ENCODE results near the gene TDRD3.
A peak's percentile ranks its signal among the peaks of the same experiment; 100 is the strongest.
"Not testable (repeated sequence)": the region's sequence is repeated elsewhere in the genome, so short reads cannot be mapped to it uniquely, and the experiment has no call there.

Gene TDRD3

GRCh38 chr13:60398907-60399589 lies 2.0 kb downstream of the TDRD3 start:
- ATAC-seq (no peak), DNase-seq (no peak)

DNA sequence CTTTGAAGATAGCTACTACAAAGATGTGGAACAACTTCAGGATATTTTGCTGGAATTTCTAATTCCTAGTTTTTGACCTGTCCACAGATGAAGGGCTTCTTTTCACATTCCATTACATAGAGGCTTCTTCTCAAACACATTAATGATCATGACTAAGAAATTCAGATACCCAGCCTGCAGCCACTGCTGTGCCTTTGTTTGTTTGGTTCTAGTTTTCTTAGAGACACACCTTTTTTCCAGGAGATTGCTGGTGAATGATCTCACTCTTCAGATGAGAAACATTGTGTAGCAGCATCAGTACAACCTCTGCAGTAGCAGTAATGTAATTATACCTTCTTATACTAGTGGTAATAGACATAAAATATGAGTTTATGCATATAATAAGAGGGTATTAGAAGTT lies 5.0 kb downstream of the TDRD3 start:
- ATAC-seq: no peak

DNA sequence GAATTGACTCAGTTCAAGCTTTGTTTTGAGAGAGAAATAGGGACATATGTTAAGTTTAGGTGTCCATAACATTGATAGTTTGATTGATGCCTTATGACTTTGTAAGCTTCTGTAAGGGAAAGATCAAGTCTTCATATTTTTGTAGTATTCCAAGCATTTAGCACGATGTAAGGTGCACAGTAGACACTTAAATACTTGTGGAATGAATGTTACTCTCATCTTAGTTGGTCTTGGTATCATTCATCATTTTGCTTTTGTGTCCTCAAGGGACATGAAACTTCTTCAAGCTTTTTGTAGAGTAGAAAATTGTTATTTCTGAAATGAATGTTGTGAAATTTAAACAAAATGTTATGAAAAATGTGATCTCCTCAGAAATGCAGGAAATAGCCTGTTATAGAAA lies 10.1 kb downstream of the TDRD3 start:
- no peak for DNase-seq
- ATAC-seq: no peak

More for the DNA sequence above, 5.0 kb downstream of the TDRD3 start:
- no peak for DNase-seq

DNA sequence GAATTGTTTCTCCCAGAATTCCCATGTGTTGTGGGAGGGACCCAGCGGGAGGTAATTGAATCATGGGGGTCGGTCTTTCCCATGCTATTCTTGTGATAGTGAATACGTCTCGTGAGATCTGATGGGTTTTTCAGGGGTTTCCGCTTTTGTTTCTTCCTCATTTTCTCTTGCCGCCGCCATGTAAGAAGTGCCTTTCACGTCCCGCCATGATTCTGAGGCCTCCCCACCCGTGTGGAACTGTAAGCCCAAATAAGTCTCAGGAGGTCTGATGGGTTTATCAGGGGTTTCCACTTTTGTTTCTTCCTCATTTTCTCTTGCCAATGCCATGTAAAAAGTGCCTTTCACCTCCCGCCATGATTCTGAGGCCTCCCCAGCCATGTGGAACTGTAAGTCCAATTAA lies 10.8 kb downstream of the TDRD3 start:
- DNase-seq, ATAC-seq: not testable (repeated sequence)

GRCh38 chr13:60409574-60410292 lies 12.7 kb downstream of the TDRD3 start:
- DNase-seq, ATAC-seq: not testable (repeated sequence)

- DNase-seq (no peak), ATAC-seq (no peak)
Observed at GRCh38 chr13:60410299-60410698, 13.3 kb downstream of the TDRD3 start.

DNA sequence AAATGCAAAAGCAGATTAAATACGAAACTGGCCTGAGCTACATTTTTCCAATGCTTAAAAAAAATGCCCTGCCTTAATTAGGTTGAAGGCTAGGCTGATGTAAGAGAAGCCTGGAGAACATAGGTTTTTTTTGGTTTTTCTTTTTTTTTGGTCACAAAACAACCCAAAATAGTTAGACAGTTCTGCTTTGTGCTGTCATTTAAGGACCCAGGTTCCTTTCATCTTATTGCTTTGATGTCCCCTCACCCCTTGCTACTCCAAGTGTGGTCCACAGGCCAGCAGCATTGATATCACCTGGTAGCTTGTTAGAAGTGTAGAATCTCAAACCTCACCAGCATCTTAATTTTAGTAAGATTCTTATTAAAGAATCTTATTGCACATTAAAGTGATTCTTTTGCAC lies 14.4 kb downstream of the TDRD3 start:
- no peak for ATAC-seq
- DNase-seq: no peak

DNA sequence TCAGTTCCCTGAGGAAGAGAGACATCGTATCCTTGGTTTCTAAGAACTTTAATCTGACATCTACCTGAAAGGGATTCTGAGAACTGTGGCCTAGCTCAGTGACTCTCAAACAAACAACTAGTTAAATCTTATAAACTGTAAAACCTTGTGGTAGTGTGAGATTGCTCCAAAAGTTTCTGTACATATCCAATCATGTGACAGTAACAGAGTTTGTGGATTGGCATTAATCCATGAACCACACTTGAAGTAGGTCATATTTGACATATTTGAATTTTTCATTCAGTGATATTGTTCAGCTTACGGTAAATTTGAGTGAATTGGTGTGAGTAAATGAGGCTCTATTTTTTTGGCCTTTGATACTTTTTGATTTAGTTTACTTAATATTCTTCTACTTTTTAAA lies 15.0 kb downstream of the TDRD3 start:
- no peak for DNase-seq
- ATAC-seq: no peak

- DNase-seq (no peak), ATAC-seq (no peak)
Observed at GRCh38 chr13:60412909-60413616, 16.0 kb downstream of the TDRD3 start.

DNA sequence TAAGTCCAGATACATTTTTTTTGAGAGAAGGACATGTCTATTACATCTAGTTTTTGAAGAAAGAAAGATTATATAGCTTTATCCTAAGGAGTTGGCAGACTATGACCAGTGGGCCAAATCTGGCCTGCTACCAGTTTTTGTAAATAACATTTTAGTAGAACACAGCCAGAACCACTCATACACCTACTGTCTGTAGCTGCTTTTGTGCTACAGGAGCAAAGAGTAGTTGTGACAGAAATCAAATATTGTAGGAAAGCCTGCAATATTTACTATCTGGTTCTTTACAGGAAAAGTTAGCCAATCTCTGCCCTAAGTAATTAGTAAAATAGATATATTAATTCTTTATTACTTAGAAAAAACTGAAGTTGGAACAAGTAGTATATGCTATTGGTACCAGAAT lies 17.2 kb downstream of the TDRD3 start:
- ATAC-seq: no peak
- no peak for DNase-seq

DNA sequence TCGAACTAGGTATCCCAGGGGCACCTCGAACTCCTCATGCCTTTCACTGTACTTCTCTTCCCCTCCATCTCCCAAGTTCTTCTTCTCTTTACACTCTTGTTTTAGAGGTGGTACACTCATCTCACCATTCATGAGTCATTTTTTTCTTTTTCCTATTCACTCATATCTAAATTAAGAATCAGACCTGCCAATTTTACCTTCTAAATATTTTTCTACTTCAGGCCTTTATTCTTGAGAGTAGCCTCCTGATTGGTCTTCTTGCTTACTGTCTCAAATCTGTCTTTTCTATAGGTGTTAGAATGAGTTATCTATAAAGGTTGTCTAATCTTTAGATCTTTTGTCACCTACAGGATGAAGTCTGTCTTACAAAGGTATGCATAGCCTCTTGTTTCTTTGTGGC lies 20.7 kb downstream of the TDRD3 start:
- DNase-seq: no peak
- ATAC-seq: peak; percentile 83

- ATAC-seq (no peak), DNase-seq (no peak)
Observed at GRCh38 chr13:60418954-60419353, 21.9 kb downstream of the TDRD3 start.

DNA sequence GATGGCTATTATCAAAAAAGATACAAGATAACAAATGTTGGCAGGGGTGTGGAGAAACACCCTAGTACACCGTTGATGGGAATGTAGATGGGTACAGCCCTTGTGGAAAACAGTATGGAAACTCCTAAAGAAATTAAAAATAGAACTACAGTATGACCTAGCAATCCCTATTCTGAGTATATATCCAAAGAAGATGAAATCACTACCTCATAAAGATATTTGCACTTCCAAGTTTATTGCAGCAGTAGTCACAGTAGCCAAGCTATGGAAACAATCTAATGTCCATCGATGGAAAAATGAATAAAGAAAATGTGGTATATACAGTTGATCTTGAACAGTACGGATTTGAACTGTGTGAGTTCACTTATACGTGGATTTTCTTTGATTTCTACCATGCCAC lies 28.3 kb downstream of the TDRD3 start:
- DNase-seq (no peak), ATAC-seq (no peak)

DNA sequence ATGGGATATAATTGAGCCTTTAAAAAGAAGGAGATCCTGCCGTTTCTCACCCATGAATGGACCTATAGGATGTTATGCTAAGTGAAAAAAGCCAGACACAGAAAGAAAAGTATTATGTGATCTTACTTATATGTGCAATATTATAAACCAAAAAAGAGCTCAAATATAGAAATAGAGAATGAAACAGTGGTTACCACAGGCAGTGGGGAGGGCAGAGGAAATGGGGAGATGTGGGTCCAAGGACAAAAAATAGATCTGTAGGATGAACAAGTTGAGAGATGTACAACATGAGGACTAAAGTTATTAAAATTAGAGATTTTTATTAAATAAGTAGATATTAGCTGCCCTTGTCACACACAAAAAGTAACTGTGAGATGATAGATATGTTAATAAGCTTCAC lies 29.1 kb downstream of the TDRD3 start:
- DNase-seq: no peak
- ATAC-seq: no peak

DNA sequence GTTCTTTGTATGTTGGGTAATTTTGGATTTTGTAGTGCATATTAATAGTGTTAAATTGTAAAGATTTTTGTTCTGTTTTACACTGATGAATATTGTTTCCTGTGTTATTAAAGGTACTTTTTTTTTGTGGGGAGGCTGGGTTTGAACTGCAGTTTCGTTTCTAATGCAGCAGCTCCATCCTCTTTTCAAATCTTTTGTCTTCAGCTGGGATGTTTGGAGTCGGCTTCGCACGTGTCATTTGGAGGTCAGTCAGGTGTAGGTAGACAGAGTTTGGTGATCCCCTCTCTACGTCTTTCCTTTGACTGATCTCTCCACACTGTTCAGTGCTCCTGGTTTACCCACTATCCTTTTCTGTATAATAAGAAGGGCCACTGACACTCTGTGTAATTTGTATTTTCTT lies 30.3 kb downstream of the TDRD3 start:
- no peak for DNase-seq
- no peak for ATAC-seq

- DNase-seq (no peak), ATAC-seq (peak; percentile 61)
Observed at GRCh38 chr13:60431108-60431700, 34.2 kb downstream of the TDRD3 start.

DNA sequence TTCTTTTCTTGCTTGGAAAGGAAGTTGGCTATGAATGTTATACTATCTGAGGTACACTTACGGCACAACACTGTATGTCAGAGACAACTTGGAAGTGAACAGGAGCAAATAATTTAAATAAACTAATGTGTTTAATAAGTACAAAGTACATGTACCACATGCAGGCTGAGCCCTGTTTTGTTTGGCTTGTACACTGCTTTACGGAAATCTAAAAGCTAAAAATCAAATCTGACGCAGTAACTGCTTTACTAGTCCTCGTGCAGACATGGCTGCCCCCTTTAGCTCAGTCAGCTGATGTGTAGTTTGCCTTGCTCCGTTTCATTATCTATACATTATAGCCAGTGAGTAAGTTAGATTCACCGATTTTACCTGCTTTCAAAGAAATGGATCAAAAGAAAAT lies 36.5 kb downstream of the TDRD3 start:
- no peak for ATAC-seq

GRCh38 chr13:60435762-60436374 lies 38.8 kb downstream of the TDRD3 start:
- ATAC-seq (no peak), DNase-seq (no peak)

More for the DNA sequence above, 36.5 kb downstream of the TDRD3 start:
- DNase-seq: no peak

DNA sequence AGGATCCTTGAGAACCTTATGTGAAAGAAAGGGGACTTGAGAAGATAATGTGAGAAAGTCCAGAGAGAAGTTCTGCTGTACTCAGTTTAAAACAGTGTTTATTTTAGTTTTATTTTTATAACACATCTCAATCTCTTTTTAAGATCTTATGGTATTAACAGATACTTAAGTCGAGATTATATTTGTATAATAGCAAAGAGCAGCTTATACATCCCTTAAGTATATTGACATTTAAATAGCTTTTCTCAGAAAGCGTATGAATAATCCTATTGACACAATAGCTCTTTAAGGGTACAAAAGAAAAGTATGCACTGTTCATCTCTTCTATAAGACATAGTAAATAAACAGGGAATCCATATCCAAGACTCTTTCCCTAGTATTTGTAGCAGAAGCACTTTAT lies 42.2 kb downstream of the TDRD3 start:
- no peak for ATAC-seq
- no peak for DNase-seq

GRCh38 chr13:60441761-60442160 lies 44.7 kb downstream of the TDRD3 start:
- DNase-seq: no peak
- ATAC-seq: no peak

DNA sequence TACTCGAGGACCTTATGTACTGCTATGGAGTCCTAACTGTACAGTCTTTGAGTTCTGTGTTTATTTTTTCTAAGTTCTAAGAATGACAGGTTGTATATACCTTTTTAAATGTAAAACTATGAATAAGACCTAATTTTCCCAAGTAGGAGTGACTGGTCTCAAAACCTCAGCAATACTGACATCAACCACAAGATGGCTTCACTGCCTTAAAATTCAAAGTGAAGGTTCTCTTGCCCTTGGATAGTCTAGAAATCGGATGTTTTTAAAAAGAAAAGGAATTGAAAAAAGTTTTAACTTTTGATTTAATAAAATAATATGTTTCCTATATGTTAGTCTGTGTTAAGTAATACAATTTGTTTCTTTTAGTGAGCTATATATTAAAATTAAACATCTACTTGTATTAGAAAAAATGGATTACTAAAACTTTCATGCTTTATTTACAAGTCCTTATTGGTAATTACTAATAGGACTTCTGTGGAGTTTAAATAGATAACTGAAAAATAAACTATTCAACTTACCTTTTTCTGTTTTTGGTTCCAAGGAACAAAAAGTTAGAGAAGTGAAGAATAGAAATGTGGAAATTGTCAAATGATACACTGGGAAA lies 52.0 kb downstream of the TDRD3 start:
- ATAC-seq (no peak), DNase-seq (no peak)

DNA sequence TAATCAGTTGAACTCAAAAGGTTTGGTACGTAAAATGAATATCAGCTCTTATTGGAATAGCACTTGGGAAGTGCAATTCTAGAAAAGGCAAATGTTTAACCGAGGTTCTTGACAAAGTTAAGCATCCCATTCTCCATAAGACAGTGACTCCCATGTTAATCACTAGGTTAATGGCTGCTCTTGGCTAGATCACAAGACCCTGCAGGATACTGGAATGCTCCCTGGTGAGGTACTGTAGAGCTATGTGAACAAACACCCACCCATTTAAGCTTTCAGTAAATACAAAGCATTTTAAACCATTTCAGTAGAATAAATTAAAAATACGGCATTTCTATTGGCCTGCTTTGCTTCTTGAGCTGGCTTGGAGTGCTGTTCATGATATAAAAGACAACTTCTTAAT lies 56.5 kb downstream of the TDRD3 start:
- DNase-seq (no peak), ATAC-seq (no peak)

All from stimulated activated naive CD8-positive, alpha-beta T cell treated with anti-CD3 and anti-CD28 coated beads, Interleukin-15, Interleukin-2, amounts not matched to agents 100 U/mL and 50 U/mL, for 24 hours (primary cell).